Endothelial cell of umbilical vein (primary cell): ENCODE data around the gene INHA. TPM values are rescaled to one million over a fixed set of nuclear protein-coding genes. Genes with fewer than 3 reads are reported as not detected.

Experiments
- BruUV-seq: library from RNA; stranded (reverse); fragments of 400-500 nt; replicated peaks from 2 replicates; lab custom pipeline; 2021; lab: Mats Ljungman, UMichigan
- CTCF ChIA-PET: fragments of 300-600, 350-600 bp; sonication (Branson Sonifier 250); formaldehyde crosslinking; loops from one replicate; lab custom pipeline; 2021; ENCODE audit warnings: antibody characterized with exemption, inconsistent platforms; lab: Charles Lee
- POLR2A ChIA-PET: fragments of 300-600, 350-600 bp; sonication (Branson Sonifier 250); formaldehyde crosslinking; loops from one replicate; lab custom pipeline; 2021; ENCODE audit warnings: antibody characterized with exemption, inconsistent platforms; lab: Charles Lee
- DNase-seq: peaks from one replicate; pipeline ENCODE4 v3.0.0-alpha.2; 2011; ENCODE audit warnings: low read depth, low spot score
- FAIRE-seq: peaks from 2 replicates; lab custom pipeline; 2011; peaks lifted over from hg19 to GRCh38; lab: Jason Lieb, UNC
- H2AFZ ChIP-seq: 2 replicates; pipeline ENCODE4 v1.6.0; 2012; ENCODE audit warnings: low read depth, low read length, control low read depth, inconsistent platforms
- H3K27ac ChIP-seq: 2 replicates; pipeline ENCODE4 v1.5.1; 2011; ENCODE audit warnings: low read depth, mild to moderate bottlenecking, control low read depth, low read length, moderate library complexity; ENCODE audit not compliant: insufficient read depth
- H3K27me3 ChIP-seq, 2 experiments: 2 replicates each; pipeline versions ENCODE4 v1.6.0 to v1.6.1; 2011; ENCODE audit warnings: low read length in 2 of 2, mixed read lengths in 1 of 2; ENCODE audit not compliant: control insufficient read depth in 2 of 2, insufficient read depth in 2 of 2
- H3K36me3 ChIP-seq, 2 experiments: 2 replicates in 1 of 2; 3 replicates in 1 of 2; pipeline ENCODE4 v1.5.1; 2011; ENCODE audit warnings: low read length in 2 of 2, mild to moderate bottlenecking in 1 of 2, moderate library complexity in 1 of 2; ENCODE audit not compliant: control insufficient read depth in 2 of 2, insufficient read depth in 2 of 2; ENCODE audit errors: extremely low read depth in 1 of 2
- H3K4me1 ChIP-seq: 3 replicates; pipeline ENCODE4 v1.5.1; 2011; ENCODE audit warnings: mild to moderate bottlenecking, low read length; ENCODE audit not compliant: control insufficient read depth, insufficient read depth; ENCODE audit errors: extremely low read depth
- H3K4me2 ChIP-seq: 2 replicates; pipeline ENCODE4 v1.6.1; 2011; ENCODE audit warnings: low read length, control low read depth, mixed read lengths; ENCODE audit not compliant: insufficient read depth
- H3K4me3 ChIP-seq, 3 experiments: fragments of 200-600 bp in 1 of 3; sonication (generic), shearing (Covaris generic) in 1 of 3; replicated peaks in 1 of 3; 2 replicates each; pipeline ENCODE4 v1.5.1; 2011 to 2016; ENCODE audit warnings: control low read depth in 3 of 3, low read length in 3 of 3, mild to moderate bottlenecking in 2 of 3, inconsistent platforms in 1 of 3, low read depth in 1 of 3, moderate library complexity in 1 of 3; ENCODE audit not compliant: insufficient read depth in 1 of 3
- H3K79me2 ChIP-seq: 2 replicates; pipeline ENCODE4 v1.6.0; 2012; ENCODE audit warnings: low read length, inconsistent platforms; ENCODE audit not compliant: control insufficient read depth, insufficient read depth
- H3K9ac ChIP-seq: replicated peaks from 2 replicates; pipeline ENCODE3; 2011; ENCODE audit warnings: low read length, control low read depth; ENCODE audit not compliant: insufficient read depth; ENCODE audit errors: extremely low read depth
- H3K9me1 ChIP-seq: replicated peaks from 3 replicates; pipeline ENCODE4 v1.6.0; 2011; ENCODE audit warnings: mild to moderate bottlenecking, low read length; ENCODE audit not compliant: control insufficient read depth, insufficient read depth; ENCODE audit errors: extremely low read depth
- H3K9me3 ChIP-seq: replicated peaks from 2 replicates; pipeline ENCODE4 v1.5.1; 2012; ENCODE audit warnings: low read length, inconsistent platforms; ENCODE audit not compliant: control insufficient read depth, insufficient read depth
- H4K20me1 ChIP-seq: replicated peaks from 2 replicates; pipeline ENCODE3; 2011; ENCODE audit warnings: mild to moderate bottlenecking, low read length; ENCODE audit not compliant: control insufficient read depth, insufficient read depth; ENCODE audit errors: extremely low read depth
- EZH2 ChIP-seq: IDR thresholded peaks from 2 replicates; pipeline ENCODE4 v1.6.1; 2012; ENCODE audit warnings: borderline replicate concordance, low read depth, mild to moderate bottlenecking, moderate library complexity, low read length, inconsistent platforms; ENCODE audit not compliant: severe bottlenecking
- FOS ChIP-seq: IDR thresholded peaks from 2 replicates; pipeline ENCODE4 v1.6.1; 2011; ENCODE audit warnings: mild to moderate bottlenecking, low read length, moderate library complexity, borderline replicate concordance; ENCODE audit not compliant: insufficient read depth
- GATA2 ChIP-seq: IDR thresholded peaks from 2 replicates; pipeline ENCODE4 v1.7.0; 2011; ENCODE audit warnings: low read depth, mild to moderate bottlenecking, moderate library complexity, mixed read lengths, low read length; ENCODE audit not compliant: insufficient read length, insufficient read depth
- JUN ChIP-seq: IDR thresholded peaks from 2 replicates; pipeline ENCODE4 v1.6.1; 2011; ENCODE audit warnings: borderline replicate concordance, low read depth; ENCODE audit not compliant: insufficient read length, insufficient read depth
- MAX ChIP-seq: IDR thresholded peaks from 2 replicates; pipeline ENCODE4 v1.6.1; 2011; ENCODE audit not compliant: insufficient read depth, insufficient read length
- MYC ChIP-seq: IDR thresholded peaks from one replicate; pipeline ENCODE4 v1.6.1; 2011; ENCODE audit warnings: mild to moderate bottlenecking, low read depth, low read length
- POLR2A ChIP-seq: IDR thresholded peaks from 2 replicates; pipeline ENCODE4 v1.6.1; 2012; ENCODE audit warnings: low read depth, mild to moderate bottlenecking, control low read depth, low read length
- POLR2AphosphoS5 ChIP-seq: IDR thresholded peaks from 2 replicates; pipeline ENCODE4 v1.6.1; 2012; ENCODE audit warnings: low read depth, mild to moderate bottlenecking, control low read depth, low read length, moderate library complexity; ENCODE audit not compliant: insufficient read depth
- dilution Hi-C: fragments of 300-500 bp; cut with MboI; formaldehyde crosslinking; loops from one replicate; pipeline ENCODE4 v1.15.0; 2019; ENCODE audit warnings: low sequenced_read_pairs; ENCODE audit not compliant: extremely low pct_ligation_motif_present
- intact Hi-C: fragments of 100-400 bp; cut with micrococcal nuclease; formaldehyde crosslinking; loops from one replicate; pipeline ENCODE4 v1.10.0; 2022
- polyA plus RNA-seq, 4 experiments: library from polyadenylated mRNA; depleted of rRNA in 3 of 4; stranded (reverse) in 3 of 4; unstranded in 1 of 4; fragments of >200 nt; gene quantifications; 2 replicates each; pipeline versions ENCODE4 v1.2.1 to v1.2.3, GENCODE V29; 2011 to 2012; ENCODE audit warnings: missing spikeins in 1 of 4
- total RNA-seq: library from RNA; stranded (reverse); gene quantifications from 2 replicates; pipeline ENCODE4 v1.2.3, GENCODE V29; 2021
- TF ChIP-seq, protein P1 (sequence below), 2 donors: IDR thresholded peaks; 1 replicate in 1 of 2; 2 replicates in 1 of 2; pipeline ENCODE4 v1.5.1; 2011; ENCODE audit warnings: low read length in 2 of 2, mild to moderate bottlenecking in 2 of 2, moderate library complexity in 2 of 2, control low read depth in 1 of 2, inconsistent platforms in 1 of 2, low read depth in 1 of 2; ENCODE audit not compliant: insufficient read depth in 1 of 2; ENCODE audit errors: extremely low read depth in 1 of 2

The INHA gene
- total and polyA plus RNA-seq, 2 donors (not counting 3 experiments of a cell fraction or from before 2014, with no cell fraction given), result 0.06 TPM; not detected in 1

- Histone ChIP-seq H3K27me3 (no peaks in the 10 kb centered on the region), H3K9me1 (no peaks in the 10 kb centered on the region), H4K20me1 (no peaks in the 10 kb centered on the region), H3K4me1 (no peaks in the 10 kb centered on the region), H3K4me2 (no peak overlapping the region), H3K79me2 (no peaks in the 10 kb centered on the region), H3K4me3 (no peak overlapping the region), H3K27ac (no peak overlapping the region), H3K9me3 (no peaks in the 10 kb centered on the region), H3K36me3 (peaks cover 0 to 14% of the 10 kb centered on the region in 2 experiments), H2AFZ (no peak overlapping the region), H3K9ac (no peak overlapping the region)
- ChIA-PET POLR2A (no interaction called here), CTCF (no interaction called here)
- no peak for FAIRE-seq
- dilution Hi-C loops (no loop called here), intact Hi-C loops (no loop called here)
- no TSS peak for BruUV-seq
- TF ChIP-seq MYC, result no peak
- no peak for TF ChIP-seq EZH2
- TF ChIP-seq FOS, result no peak
- no peak for TF ChIP-seq GATA2
- TF ChIP-seq POLR2A, result no peak
- no peak for TF ChIP-seq MAX
- TF ChIP-seq, protein P1, sequence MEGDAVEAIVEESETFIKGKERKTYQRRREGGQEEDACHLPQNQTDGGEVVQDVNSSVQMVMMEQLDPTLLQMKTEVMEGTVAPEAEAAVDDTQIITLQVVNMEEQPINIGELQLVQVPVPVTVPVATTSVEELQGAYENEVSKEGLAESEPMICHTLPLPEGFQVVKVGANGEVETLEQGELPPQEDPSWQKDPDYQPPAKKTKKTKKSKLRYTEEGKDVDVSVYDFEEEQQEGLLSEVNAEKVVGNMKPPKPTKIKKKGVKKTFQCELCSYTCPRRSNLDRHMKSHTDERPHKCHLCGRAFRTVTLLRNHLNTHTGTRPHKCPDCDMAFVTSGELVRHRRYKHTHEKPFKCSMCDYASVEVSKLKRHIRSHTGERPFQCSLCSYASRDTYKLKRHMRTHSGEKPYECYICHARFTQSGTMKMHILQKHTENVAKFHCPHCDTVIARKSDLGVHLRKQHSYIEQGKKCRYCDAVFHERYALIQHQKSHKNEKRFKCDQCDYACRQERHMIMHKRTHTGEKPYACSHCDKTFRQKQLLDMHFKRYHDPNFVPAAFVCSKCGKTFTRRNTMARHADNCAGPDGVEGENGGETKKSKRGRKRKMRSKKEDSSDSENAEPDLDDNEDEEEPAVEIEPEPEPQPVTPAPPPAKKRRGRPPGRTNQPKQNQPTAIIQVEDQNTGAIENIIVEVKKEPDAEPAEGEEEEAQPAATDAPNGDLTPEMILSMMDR (IDR thresholded peaks at IDR 0.05; ENCODE audit: extremely low read depth in 1 of 2, insufficient read depth in 1 of 2, low read depth in 1 of 2, low read length in 2 of 2), result no peak
- no peak for TF ChIP-seq POLR2AphosphoS5
- TF ChIP-seq JUN, result no peak
- DNase-seq, result no peak
These were observed 41.5 kb downstream of the INHA start for GRCh38 chr2:219613461-219614070.
